Measurements from ENCODE around the gene EIF4H. TPM values are rescaled to one million over a fixed set of nuclear protein-coding genes. Genes with fewer than 3 reads are reported as not detected.
"Not testable (repeated sequence)": the region's sequence is repeated elsewhere in the genome, so short reads cannot be mapped to it uniquely, and the experiment has no call there.

The EIF4H gene
- total RNA-seq, 1 donor from 2014 or later = 361 TPM

DNA sequence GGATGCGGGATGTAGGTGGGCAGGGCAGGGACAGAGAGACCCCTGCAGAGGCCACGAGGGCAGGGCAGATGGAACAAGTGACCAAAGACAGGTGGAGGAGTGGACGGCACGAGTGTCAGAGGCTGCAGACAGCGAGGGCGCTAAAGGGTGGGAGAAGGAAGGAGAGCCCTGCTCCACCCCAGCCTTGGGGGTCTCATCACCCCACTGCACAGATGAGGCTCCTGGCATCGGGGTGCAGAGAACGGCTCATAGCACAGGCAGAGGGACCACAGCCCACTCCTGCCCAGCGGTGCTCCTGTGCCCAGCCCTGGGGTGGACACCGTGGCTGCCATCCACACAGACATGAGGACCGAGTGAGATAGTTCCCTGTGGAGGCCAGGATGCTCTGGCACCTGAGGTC is 33.4 kb downstream of the EIF4H start:
- Histone ChIP-seq H4K20me1 (ENCODE audit: insufficient read depth, low read length) (no peaks in the 10 kb centered on the region), H3K4me3 (ENCODE audit: insufficient read depth, low read depth, low read length) (no peak overlapping the region), H3K79me2 (ENCODE audit: insufficient read depth, low read length) (no peaks in the 10 kb centered on the region), H3K9me3 (ENCODE audit: insufficient read depth, low read depth, low read length) (no peaks in the 10 kb centered on the region), H3K27ac (ENCODE audit: low read depth, low read length) (no peak overlapping the region), H3K36me3 (ENCODE audit: insufficient read depth, low read length) (no peaks in the 10 kb centered on the region), H3K27me3 (ENCODE audit: insufficient read depth, low read length) (no peaks in the 10 kb centered on the region), H3K4me1 (ENCODE audit: insufficient read depth, low read length) (peaks cover 11% of the 10 kb centered on the region), H3K9ac (ENCODE audit: low read length) (no peak overlapping the region), H2AFZ (ENCODE audit: low read depth, low read length) (no peak overlapping the region), H3K4me2 (ENCODE audit: low read length) (no peak overlapping the region)
- H3K27ac Mint-ChIP-seq (ENCODE audit: unreplicated experiment) = no peak overlapping the region
- H3K4me1 Mint-ChIP-seq (ENCODE audit: low read depth, unreplicated experiment) = no peaks in the 10 kb centered on the region
- DNase-seq (ENCODE audit: low read depth) (no peak), FAIRE-seq (no peak)
- TF ChIP-seq CTCF (IDR thresholded peaks at IDR 0.05; ENCODE audit: insufficient read depth, low read depth, low read length) = no peak
- no peak for TF ChIP-seq EZH2 (IDR thresholded peaks at IDR 0.05; ENCODE audit: insufficient read depth, low read length)
- H3K27me3 Mint-ChIP-seq (ENCODE audit: low read depth, unreplicated experiment) = no peaks in the 10 kb centered on the region
- H3K36me3 Mint-ChIP-seq (ENCODE audit: low read depth, unreplicated experiment) = no peaks in the 10 kb centered on the region
- no peak overlapping the region for H3K4me3 Mint-ChIP-seq (ENCODE audit: unreplicated experiment)
- H3K9me3 Mint-ChIP-seq (ENCODE audit: unreplicated experiment) = peaks cover 2% of the 10 kb centered on the region

DNA sequence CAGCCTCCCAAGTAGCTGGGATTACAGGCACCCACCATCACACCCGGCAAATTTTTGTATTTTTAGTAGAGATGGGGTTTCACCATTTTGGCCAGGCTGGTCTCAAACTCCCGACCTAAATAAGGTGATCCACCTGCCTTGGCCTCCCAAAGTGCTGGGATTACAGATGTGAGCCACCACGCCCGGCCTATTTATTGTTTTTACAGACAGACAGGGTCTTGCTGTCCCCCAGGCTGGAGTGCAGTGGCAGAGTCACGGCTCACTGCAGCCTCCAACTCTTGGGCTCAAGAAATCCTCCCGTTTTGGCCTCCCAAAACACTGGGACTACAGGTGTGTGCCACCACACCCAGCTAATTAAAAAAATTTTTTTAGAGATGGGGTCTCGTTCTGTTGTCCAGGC is 34.1 kb downstream of the EIF4H start:
- H3K36me3 ChIP-seq (ENCODE audit: insufficient read depth, low read length); H3K4me1 Mint-ChIP-seq (ENCODE audit: low read depth, unreplicated experiment); H3K4me3 Mint-ChIP-seq (ENCODE audit: unreplicated experiment); DNase-seq (ENCODE audit: low read depth); H3K27me3 Mint-ChIP-seq (ENCODE audit: low read depth, unreplicated experiment); H3K9ac ChIP-seq (ENCODE audit: low read length); H3K9me3 Mint-ChIP-seq (ENCODE audit: unreplicated experiment); H3K4me2 ChIP-seq (ENCODE audit: low read length); H3K79me2 ChIP-seq (ENCODE audit: insufficient read depth, low read length); H3K4me3 ChIP-seq (ENCODE audit: insufficient read depth, low read depth, low read length); H3K27ac ChIP-seq (ENCODE audit: low read depth, low read length); H2AFZ ChIP-seq (ENCODE audit: low read depth, low read length); H3K27ac Mint-ChIP-seq (ENCODE audit: unreplicated experiment); H3K9me3 ChIP-seq (ENCODE audit: insufficient read depth, low read depth, low read length); FAIRE-seq; H3K27me3 ChIP-seq (ENCODE audit: insufficient read depth, low read length); H3K36me3 Mint-ChIP-seq (ENCODE audit: low read depth, unreplicated experiment); H4K20me1 ChIP-seq (ENCODE audit: insufficient read depth, low read length): not testable (repeated sequence)
- H3K4me1 ChIP-seq (ENCODE audit: insufficient read depth, low read length) = peaks cover 11% of the 10 kb centered on the region

- no peak overlapping the region for H3K27ac ChIP-seq (ENCODE audit: low read depth, low read length)
- Mint-ChIP-seq H3K9me3 (ENCODE audit: unreplicated experiment) (peaks cover 2% of the 10 kb centered on the region), H3K36me3 (ENCODE audit: low read depth, unreplicated experiment) (peaks cover 1% of the 10 kb centered on the region), H3K27me3 (ENCODE audit: low read depth, unreplicated experiment) (no peaks in the 10 kb centered on the region), H3K4me1 (ENCODE audit: low read depth, unreplicated experiment) (peaks cover under 1% of the 10 kb centered on the region), H3K4me3 (ENCODE audit: unreplicated experiment) (no peak overlapping the region), H3K27ac (ENCODE audit: unreplicated experiment) (no peak overlapping the region)
- FAIRE-seq = no peak
- no peaks in the 10 kb centered on the region for H3K9me3 ChIP-seq (ENCODE audit: insufficient read depth, low read depth, low read length)
- no peak overlapping the region for H3K9ac ChIP-seq (ENCODE audit: low read length)
- H3K36me3 ChIP-seq (ENCODE audit: insufficient read depth, low read length) = no peaks in the 10 kb centered on the region
- no peak for DNase-seq (ENCODE audit: low read depth)
- no peaks in the 10 kb centered on the region for H4K20me1 ChIP-seq (ENCODE audit: insufficient read depth, low read length)
- peaks cover 11% of the 10 kb centered on the region for H3K4me1 ChIP-seq (ENCODE audit: insufficient read depth, low read length)
- no peak overlapping the region for H3K4me2 ChIP-seq (ENCODE audit: low read length)
- H3K79me2 ChIP-seq (ENCODE audit: insufficient read depth, low read length) = no peaks in the 10 kb centered on the region
- no peaks in the 10 kb centered on the region for H3K27me3 ChIP-seq (ENCODE audit: insufficient read depth, low read length)
- no peak overlapping the region for H2AFZ ChIP-seq (ENCODE audit: low read depth, low read length)
- no peak overlapping the region for H3K4me3 ChIP-seq (ENCODE audit: insufficient read depth, low read depth, low read length)
- TF ChIP-seq CTCF (IDR thresholded peaks at IDR 0.05; ENCODE audit: insufficient read depth, low read depth, low read length) = no peak
- no peak for TF ChIP-seq EZH2 (IDR thresholded peaks at IDR 0.05; ENCODE audit: insufficient read depth, low read length)
These were observed 38.5 kb downstream of the EIF4H start for GRCh38 chr7:74212661-74213060.
